Breast epithelium (tissue), 4 donors: Measurements from ENCODE around the gene RPL36A. TPM values are rescaled to one million over a fixed set of nuclear protein-coding genes. Genes with fewer than 3 reads are reported as not detected.

Experiments
- DNase-seq, 2 donors: peaks; one replicate each; pipeline ENCODE4 v3.0.0-alpha.2; 2019; ENCODE audit warnings: low spot score in 2 of 2
- H3K27ac ChIP-seq, 2 donors: fragments of 200-600 bp; sonication (generic) in 1 of 2; one replicate each; pipeline ENCODE4 v1.5.1; 2016 to 2019; ENCODE audit warnings: mild to moderate bottlenecking in 1 of 2
- H3K27me3 ChIP-seq, 2 donors: fragments of 200-600 bp; sonication (generic) in 1 of 2; one replicate each; pipeline versions ENCODE4 v1.5.1 to v1.6.0; 2017 to 2019; ENCODE audit warnings: control low read depth in 1 of 2, mild to moderate bottlenecking in 1 of 2
- H3K36me3 ChIP-seq: fragments of 200-600 bp; one replicate; pipeline ENCODE4 v1.5.1; 2019
- H3K4me1 ChIP-seq, 2 donors: fragments of 200-600 bp; sonication (generic); one replicate each; pipeline ENCODE4 v1.5.1; 2016 to 2019; ENCODE audit warnings: control low read depth in 1 of 2
- H3K4me3 ChIP-seq, 3 donors: fragments of 200-600 bp; sonication (generic); 1 replicate in 2 of 3; 2 replicates in 1 of 3; pipeline ENCODE4 v1.5.1; 2016 to 2019; ENCODE audit warnings: mild to moderate bottlenecking in 3 of 3, moderate library complexity in 2 of 3
- H3K9me3 ChIP-seq, 2 donors: fragments of 200-600 bp; sonication (generic) in 1 of 2; one replicate each; pipeline ENCODE4 v1.5.1; 2016 to 2019; ENCODE audit warnings: control low read depth in 1 of 2
- POLR2A ChIP-seq: fragments of 450-650 bp; IDR thresholded peaks from one replicate; pipeline ENCODE4 v1.6.1; 2016; ENCODE audit warnings: antibody characterized with exemption, mild to moderate bottlenecking, moderate library complexity
- POLR2AphosphoS5 ChIP-seq, 3 donors: sonication (generic); formaldehyde crosslinking; IDR thresholded peaks; one replicate each; pipeline ENCODE4 v1.6.1; 2017; ENCODE audit warnings: antibody characterized with exemption in 3 of 3
- intact Hi-C: fragments of 100-400 bp; cut with DNase I; formaldehyde crosslinking; loops from one replicate; pipeline ENCODE4 v1.15.1; 2023; ENCODE audit warnings: low total_unique reads
- total RNA-seq, 3 donors: library from RNA; depleted of rRNA; stranded (reverse); fragments of >200 nt; gene quantifications; one replicate each; pipeline ENCODE4 v1.1.0, GENCODE V29; 2016
- TF ChIP-seq, protein P1 (sequence below), 3 donors: fragments of 450-650 bp; IDR thresholded peaks; one replicate each; pipeline ENCODE4 v1.5.1; 2016 to 2017; ENCODE audit warnings: antibody characterized with exemption in 3 of 3, mild to moderate bottlenecking in 3 of 3, moderate library complexity in 3 of 3

RPL36A gene
- total RNA-seq, 3 donors from 2014 or later = 503 to 954 (median 526) TPM

DNA sequence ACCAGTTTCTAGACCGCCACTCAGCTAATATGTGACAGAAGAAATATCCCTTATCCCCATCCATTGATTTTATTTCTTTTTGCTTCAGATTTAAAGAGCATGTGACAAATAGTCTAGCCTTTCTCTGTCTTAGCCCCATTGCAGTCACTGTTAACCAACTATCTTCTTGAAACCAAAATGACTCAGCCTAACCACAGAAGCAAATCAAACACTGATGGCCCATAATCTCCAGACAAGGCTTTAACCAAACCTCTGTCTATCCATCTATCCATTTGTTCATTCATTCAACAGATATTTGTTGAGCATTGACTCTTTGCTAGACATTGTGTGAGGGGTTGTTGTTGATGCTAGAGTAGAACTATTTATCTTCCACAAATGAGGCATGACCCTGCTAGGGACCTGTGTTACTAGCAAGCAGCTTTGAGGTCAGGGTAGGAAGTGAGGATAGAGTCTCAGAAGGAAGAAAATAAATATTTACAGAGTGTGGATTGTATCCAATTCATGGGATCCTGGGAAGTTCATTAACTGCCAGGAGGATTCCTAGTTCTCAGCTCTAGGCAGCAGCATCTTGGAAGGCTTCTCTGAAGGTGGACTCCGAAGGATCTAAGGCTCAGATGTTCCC lies 39.8 kb downstream of the RPL36A start:
- TF ChIP-seq POLR2A (no peak), POLR2AphosphoS5 (IDR thresholded peaks at IDR 0.05) (no peak)
- TF ChIP-seq, protein P1, sequence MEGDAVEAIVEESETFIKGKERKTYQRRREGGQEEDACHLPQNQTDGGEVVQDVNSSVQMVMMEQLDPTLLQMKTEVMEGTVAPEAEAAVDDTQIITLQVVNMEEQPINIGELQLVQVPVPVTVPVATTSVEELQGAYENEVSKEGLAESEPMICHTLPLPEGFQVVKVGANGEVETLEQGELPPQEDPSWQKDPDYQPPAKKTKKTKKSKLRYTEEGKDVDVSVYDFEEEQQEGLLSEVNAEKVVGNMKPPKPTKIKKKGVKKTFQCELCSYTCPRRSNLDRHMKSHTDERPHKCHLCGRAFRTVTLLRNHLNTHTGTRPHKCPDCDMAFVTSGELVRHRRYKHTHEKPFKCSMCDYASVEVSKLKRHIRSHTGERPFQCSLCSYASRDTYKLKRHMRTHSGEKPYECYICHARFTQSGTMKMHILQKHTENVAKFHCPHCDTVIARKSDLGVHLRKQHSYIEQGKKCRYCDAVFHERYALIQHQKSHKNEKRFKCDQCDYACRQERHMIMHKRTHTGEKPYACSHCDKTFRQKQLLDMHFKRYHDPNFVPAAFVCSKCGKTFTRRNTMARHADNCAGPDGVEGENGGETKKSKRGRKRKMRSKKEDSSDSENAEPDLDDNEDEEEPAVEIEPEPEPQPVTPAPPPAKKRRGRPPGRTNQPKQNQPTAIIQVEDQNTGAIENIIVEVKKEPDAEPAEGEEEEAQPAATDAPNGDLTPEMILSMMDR (IDR thresholded peaks at IDR 0.05) = no peak
- Histone ChIP-seq H3K4me3 (no peak overlapping the region), H3K27me3 (peaks cover 0 to 6% of the 10 kb centered on the region in 2 donors), H3K9me3 (peaks cover 0 to 21% of the 10 kb centered on the region in 2 donors), H3K36me3 (no peaks in the 10 kb centered on the region), H3K4me1 (no peaks in the 10 kb centered on the region), H3K27ac (no peak overlapping the region)
- intact Hi-C loops = no loop called here
- no peak for DNase-seq

DNA sequence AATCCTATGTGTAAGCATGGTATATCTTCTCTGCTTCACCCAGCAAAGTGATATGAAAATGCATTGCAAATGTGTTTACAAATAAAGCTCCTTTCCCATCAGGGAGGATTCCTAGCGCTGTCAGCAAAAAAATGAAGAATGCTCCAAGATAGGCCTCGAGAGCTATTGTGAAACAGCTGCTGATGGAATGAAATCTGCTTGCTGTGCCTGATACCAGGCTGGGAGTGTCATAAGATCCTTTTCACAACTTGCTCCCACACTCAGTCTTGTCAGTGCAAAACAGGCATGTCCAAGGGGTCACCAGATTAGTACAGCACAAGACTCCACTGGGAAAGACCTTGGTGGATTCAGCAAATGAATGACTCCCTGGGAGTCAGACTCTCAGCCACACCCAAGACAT lies 51.3 kb downstream of the RPL36A start:
- TF ChIP-seq POLR2A (no peak), POLR2AphosphoS5 (IDR thresholded peaks at IDR 0.05) (no peak)
- TF ChIP-seq, protein P1 (IDR thresholded peaks at IDR 0.05) = no peak
- H3K9me3 ChIP-seq = no peaks in the 10 kb centered on the region
- peaks cover 0 to 14% of the 10 kb centered on the region in 2 donors for H3K27me3 ChIP-seq
- H3K27ac ChIP-seq = no peak overlapping the region
- no peak overlapping the region for H3K4me3 ChIP-seq
- intact Hi-C loops = no loop called here
- DNase-seq = no peak
- no peaks in the 10 kb centered on the region for H3K36me3 ChIP-seq
- no peaks in the 10 kb centered on the region for H3K4me1 ChIP-seq

Other genes with a start within 250 kb of the RPL36A start
- under 1 TPM; under 0.01 TPM for gene DRP2, start 171.2 kb upstream of the RPL36A start, total RNA-seq
- gene TAF7L, start 99.7 kb upstream of the RPL36A start, total RNA-seq = under 1 TPM in 1 of 3 donors, not detected in 2; 0.32 TPM
- 1 to 10 TPM; 3.5 to 4.7 (median 4.6) TPM for gene TIMM8A, start 42.3 kb upstream of the RPL36A start, total RNA-seq
- gene BTK, start 4.8 kb upstream of the RPL36A start, total RNA-seq = 10 to 100 TPM in 1 of 3 donors, 1 to 10 TPM in 2; 3.9 to 19.7 (median 7.9) TPM
- 10 to 100 TPM; 20.5 to 43.0 (median 31.5) TPM for gene GLA, start 16.9 kb downstream of the RPL36A start, total RNA-seq
- 10 to 100 TPM; 48.5 to 83.9 (median 66.2) TPM for gene HNRNPH2, start 17.2 kb downstream of the RPL36A start, total RNA-seq
- 10 to 100 TPM in 2 of 3 donors, 1 to 10 TPM in 1; 7.7 to 20.3 (median 11.8) TPM for gene ARMCX4, start 94.4 kb downstream of the RPL36A start, total RNA-seq
- 10 to 100 TPM; 28.5 to 43.4 (median 36.9) TPM for gene ARMCX1, start 159.5 kb downstream of the RPL36A start, total RNA-seq
- 10 to 100 TPM in 2 of 3 donors, 1 to 10 TPM in 1; 9.9 to 39.2 (median 23.6) TPM for gene ARMCX6, start 227.0 kb downstream of the RPL36A start, total RNA-seq
- gene ARMCX3, start 232.1 kb downstream of the RPL36A start, total RNA-seq = 10 to 100 TPM; 42.7 to 63.5 (median 50.1) TPM